Osteocyte (in vitro differentiated cells): ENCODE results near the gene SPCS2. TPM values are rescaled to one million over a fixed set of nuclear protein-coding genes. Genes with fewer than 3 reads are reported as not detected.
A peak's percentile ranks its signal among the peaks of the same experiment; 100 is the strongest.

Source experiments
- DNase-seq: peaks from one replicate; pipeline ENCODE4 v3.0.0; 2021; ENCODE audit warnings: mixed read lengths; ENCODE audit not compliant: unreplicated experiment; ENCODE audit errors: extremely low spot score
- H3K27ac Mint-ChIP-seq: one replicate; pipeline ENCODE4 v1.8.0; 2021; ENCODE audit warnings: mild to moderate bottlenecking, mixed read lengths; ENCODE audit not compliant: unreplicated experiment
- H3K27me3 Mint-ChIP-seq: one replicate; pipeline ENCODE4 v1.8.0; 2021; ENCODE audit warnings: mixed read lengths; ENCODE audit not compliant: unreplicated experiment
- H3K36me3 Mint-ChIP-seq: one replicate; pipeline ENCODE4 v1.8.0; 2021; ENCODE audit warnings: mixed read lengths; ENCODE audit not compliant: unreplicated experiment
- H3K4me1 Mint-ChIP-seq: one replicate; pipeline ENCODE4 v1.8.0; 2021; ENCODE audit warnings: mixed read lengths; ENCODE audit not compliant: unreplicated experiment
- H3K4me3 Mint-ChIP-seq: one replicate; pipeline ENCODE4 v1.8.0; 2021; ENCODE audit warnings: mild to moderate bottlenecking, moderate library complexity, mixed read lengths; ENCODE audit not compliant: unreplicated experiment
- H3K9me3 Mint-ChIP-seq: one replicate; pipeline ENCODE4 v1.8.0; 2021; ENCODE audit warnings: mixed read lengths; ENCODE audit not compliant: unreplicated experiment
- total RNA-seq: library from RNA; stranded (reverse); gene quantifications from 2 replicates; pipeline ENCODE4 v1.2.1, GENCODE V29; 2021
- TF ChIP-seq, protein P1 (sequence below): fragments of 200-600 bp; sonication (generic); IDR thresholded peaks from 2 replicates; pipeline ENCODE4 v1.5.0; 2021; ENCODE audit warnings: antibody characterized with exemption, mild to moderate bottlenecking, moderate library complexity

Gene SPCS2
- total RNA-seq, 1 donor from 2014 or later = 153 TPM

DNA sequence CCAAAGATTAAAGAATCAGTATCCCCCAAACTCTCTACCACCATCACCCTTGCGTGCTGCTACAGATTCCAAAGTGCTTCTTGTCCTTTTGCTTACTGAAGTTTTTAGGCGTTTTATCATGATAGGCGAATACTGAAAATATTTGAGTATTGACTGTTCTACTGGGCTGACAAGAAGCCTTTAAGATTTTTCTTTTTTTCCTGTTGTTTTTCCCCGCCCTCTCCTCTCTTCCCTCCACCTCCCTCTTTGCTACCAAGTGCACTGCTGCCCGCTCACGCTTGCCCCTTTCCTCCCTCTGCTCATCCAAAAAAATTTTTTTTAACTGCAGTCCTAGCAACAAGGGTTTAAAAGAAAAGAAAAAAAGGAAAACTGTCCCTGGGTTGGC is 679 bp downstream of the SPCS2 start:
- Mint-ChIP-seq H3K36me3 (peaks cover 8% of the 10 kb centered on the region), H3K4me3 (peak overlapping the region; percentile 97), H3K27ac (peak overlapping the region; percentile 96), H3K9me3 (peaks cover 3% of the 10 kb centered on the region), H3K4me1 (peaks cover 27% of the 10 kb centered on the region), H3K27me3 (no peaks in the 10 kb centered on the region)
- TF ChIP-seq, protein P1, sequence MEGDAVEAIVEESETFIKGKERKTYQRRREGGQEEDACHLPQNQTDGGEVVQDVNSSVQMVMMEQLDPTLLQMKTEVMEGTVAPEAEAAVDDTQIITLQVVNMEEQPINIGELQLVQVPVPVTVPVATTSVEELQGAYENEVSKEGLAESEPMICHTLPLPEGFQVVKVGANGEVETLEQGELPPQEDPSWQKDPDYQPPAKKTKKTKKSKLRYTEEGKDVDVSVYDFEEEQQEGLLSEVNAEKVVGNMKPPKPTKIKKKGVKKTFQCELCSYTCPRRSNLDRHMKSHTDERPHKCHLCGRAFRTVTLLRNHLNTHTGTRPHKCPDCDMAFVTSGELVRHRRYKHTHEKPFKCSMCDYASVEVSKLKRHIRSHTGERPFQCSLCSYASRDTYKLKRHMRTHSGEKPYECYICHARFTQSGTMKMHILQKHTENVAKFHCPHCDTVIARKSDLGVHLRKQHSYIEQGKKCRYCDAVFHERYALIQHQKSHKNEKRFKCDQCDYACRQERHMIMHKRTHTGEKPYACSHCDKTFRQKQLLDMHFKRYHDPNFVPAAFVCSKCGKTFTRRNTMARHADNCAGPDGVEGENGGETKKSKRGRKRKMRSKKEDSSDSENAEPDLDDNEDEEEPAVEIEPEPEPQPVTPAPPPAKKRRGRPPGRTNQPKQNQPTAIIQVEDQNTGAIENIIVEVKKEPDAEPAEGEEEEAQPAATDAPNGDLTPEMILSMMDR = no peak
- DNase-seq = no peak

DNA sequence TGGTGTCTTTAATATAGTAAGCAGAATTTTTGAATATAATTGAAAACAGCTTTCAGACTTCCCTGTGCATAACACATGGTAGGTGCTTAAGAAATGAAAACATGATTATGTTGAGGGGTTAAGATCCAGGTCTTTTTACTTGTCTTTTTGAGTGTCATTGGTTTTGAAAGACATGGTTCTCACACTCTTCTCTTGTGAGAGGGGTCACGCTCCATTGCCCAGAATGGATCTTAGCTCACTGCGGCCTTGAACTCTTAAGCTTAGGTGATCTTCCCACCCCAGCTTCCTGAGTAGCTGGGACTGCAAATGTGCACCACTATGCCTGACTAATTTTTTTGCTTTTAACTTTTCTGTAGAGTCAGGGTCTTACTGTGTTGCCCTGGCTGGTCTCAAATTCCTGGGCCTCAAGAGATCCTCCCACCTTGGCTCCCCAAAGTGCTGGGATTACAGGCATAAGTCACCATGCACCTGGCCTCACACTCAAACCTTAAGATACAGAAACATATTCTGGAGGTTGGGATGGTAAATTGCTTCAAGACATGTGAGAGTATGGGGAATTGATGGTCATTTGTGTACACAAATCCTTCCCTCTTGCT is 1.4 kb downstream of the SPCS2 start:
- DNase-seq = no peak
- Mint-ChIP-seq H3K4me1 (peaks cover 27% of the 10 kb centered on the region), H3K4me3 (peak overlapping the region; percentile 97), H3K36me3 (peaks cover 10% of the 10 kb centered on the region), H3K27me3 (no peaks in the 10 kb centered on the region), H3K27ac (peak overlapping the region; percentile 96), H3K9me3 (peaks cover 5% of the 10 kb centered on the region)
- TF ChIP-seq, protein P1 = no peak

DNA sequence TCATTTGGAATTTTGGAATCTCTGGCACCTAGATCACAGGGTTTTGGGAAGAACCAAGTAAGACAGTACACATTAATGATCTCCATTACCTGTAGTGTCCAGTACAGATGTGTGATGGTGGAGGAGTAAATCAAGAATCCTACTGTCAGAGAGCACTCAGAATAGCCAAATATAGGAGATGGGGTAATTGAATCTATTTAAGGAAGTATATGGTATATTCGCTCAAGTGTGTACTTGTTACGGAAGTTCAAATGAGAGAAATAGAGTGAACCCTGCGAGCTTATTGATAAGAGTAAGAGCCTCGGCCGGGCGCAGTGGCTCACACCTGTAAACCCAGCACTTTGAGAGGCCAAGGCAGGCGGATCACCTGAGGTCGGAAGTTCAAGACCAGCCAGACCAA is 2.2 kb downstream of the SPCS2 start:
- Mint-ChIP-seq H3K36me3 (peaks cover 10% of the 10 kb centered on the region), H3K9me3 (peaks cover 5% of the 10 kb centered on the region), H3K27me3 (no peaks in the 10 kb centered on the region), H3K27ac (no peak overlapping the region), H3K4me3 (peak overlapping the region; percentile 97), H3K4me1 (peaks cover 28% of the 10 kb centered on the region)
- TF ChIP-seq, protein P1 = no peak
- no peak for DNase-seq

DNA sequence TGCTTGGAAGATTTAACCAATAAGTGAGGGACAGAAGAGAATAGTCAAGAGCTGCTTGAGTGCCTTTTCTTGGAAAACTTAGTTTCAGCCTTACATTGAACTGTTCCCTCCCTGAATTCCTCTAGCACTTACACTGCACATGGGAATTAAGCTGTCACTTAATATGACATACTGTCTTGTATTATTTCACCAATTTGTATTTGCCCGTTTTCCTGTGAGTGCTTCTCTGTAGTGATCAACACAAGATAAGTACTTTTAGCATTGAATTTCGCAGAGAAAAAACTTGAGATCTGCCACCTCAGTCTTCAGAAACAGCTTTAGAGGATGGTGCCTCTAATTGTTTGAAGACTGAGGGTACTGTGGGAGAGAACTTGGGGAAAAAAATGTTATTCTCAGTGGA is 3.7 kb downstream of the SPCS2 start:
- Mint-ChIP-seq H3K9me3 (peaks cover 5% of the 10 kb centered on the region), H3K36me3 (peaks cover 12% of the 10 kb centered on the region), H3K27ac (no peak overlapping the region), H3K4me1 (peaks cover 32% of the 10 kb centered on the region), H3K4me3 (no peak overlapping the region), H3K27me3 (no peaks in the 10 kb centered on the region)
- TF ChIP-seq, protein P1 = no peak
- no peak for DNase-seq

DNA sequence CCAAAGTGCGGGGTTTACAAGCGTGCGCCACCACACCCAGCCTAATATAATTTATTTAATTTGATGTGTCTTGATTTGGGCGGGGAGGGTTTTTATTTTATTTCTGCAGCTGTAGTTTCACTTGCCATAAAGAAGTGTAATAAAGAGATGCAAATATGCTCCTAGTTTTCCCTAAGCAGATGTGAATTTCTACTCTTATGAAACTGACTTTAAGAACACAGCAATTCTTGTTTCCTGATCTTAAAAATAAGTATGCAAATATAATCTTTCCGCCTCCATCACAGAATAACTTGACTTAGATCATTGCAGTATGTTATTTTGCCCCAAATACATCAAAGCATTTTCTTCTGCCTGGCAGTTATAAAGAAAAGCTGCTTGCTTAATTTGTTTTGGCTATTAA is 4.4 kb downstream of the SPCS2 start:
- no peak overlapping the region for H3K27ac Mint-ChIP-seq
- peaks cover 5% of the 10 kb centered on the region for H3K9me3 Mint-ChIP-seq
- H3K4me1 Mint-ChIP-seq = peaks cover 33% of the 10 kb centered on the region
- no peaks in the 10 kb centered on the region for H3K27me3 Mint-ChIP-seq
- peaks cover 12% of the 10 kb centered on the region for H3K36me3 Mint-ChIP-seq
- H3K4me3 Mint-ChIP-seq = no peak overlapping the region
- no peak for DNase-seq
- TF ChIP-seq, protein P1 = no peak
